ENCODE data around the gene ZNF410.

- TF ChIP-seq REST (IDR thresholded peaks at IDR 0.05; ENCODE audit: low read depth) (no peak), CREB1 (IDR thresholded peaks at IDR 0.05; ENCODE audit: low read depth) (no peak), EP300 (IDR thresholded peaks at IDR 0.05; ENCODE audit: borderline replicate concordance) (no peak), TCF12 (IDR thresholded peaks at IDR 0.05; ENCODE audit: low read depth) (no peak), TAF1 (IDR thresholded peaks at IDR 0.05; ENCODE audit: low read depth) (no peak), CEBPB (IDR thresholded peaks at IDR 0.05) (no peak)
Measured at GRCh38 chr14:73935666-73936065, 49.0 kb downstream of the ZNF410 start.
